Measurements from ENCODE around the gene ACVR1B. TPM values are rescaled to one million over a fixed set of nuclear protein-coding genes. Genes with fewer than 3 reads are reported as not detected.

ACVR1B gene
- total and polyA plus RNA-seq, 9 of the 15 experiments (the other 6 are each of a cell fraction or from before 2014, with no cell fraction given), result 0.97 to 15.1 (median 6.8) TPM

DNA sequence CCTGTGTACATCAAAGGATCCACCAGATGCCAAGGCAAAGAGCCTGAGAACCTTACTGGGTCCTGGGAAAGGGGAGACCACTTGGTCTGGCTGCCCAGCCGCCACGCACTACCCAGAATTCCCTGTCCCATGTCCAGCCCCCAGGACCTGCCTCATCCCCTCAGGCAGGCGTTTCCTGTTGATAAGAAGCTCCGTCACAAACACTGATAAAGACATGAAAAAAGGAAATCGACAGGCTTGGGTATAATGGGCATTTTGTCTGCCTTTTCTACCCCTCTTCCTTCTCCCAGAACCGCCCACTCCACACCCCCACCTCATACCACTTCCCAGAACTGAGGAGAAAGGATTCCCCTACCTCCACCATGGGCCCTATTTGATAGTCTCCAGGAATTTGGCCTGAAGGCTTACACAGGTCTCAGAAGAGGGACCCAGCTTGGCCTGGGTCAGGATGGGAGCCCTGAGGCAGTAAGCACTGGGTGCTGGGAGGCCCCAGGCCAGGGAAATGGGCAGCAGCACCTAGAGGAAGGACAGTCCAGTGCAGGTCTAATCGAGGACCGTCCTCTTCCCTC is 25.4 kb upstream of the ACVR1B start (continued):
- TF ChIP-seq, protein P1, sequence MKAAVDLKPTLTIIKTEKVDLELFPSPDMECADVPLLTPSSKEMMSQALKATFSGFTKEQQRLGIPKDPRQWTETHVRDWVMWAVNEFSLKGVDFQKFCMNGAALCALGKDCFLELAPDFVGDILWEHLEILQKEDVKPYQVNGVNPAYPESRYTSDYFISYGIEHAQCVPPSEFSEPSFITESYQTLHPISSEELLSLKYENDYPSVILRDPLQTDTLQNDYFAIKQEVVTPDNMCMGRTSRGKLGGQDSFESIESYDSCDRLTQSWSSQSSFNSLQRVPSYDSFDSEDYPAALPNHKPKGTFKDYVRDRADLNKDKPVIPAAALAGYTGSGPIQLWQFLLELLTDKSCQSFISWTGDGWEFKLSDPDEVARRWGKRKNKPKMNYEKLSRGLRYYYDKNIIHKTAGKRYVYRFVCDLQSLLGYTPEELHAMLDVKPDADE (conservative IDR thresholded peaks at IDR 0.05; ENCODE audit: control insufficient read depth, low read depth, low read length), result peak; percentile 79; the same call in 1 of the 2 replicates
- TF ChIP-seq NR1H2 (CRISPR knock-in tag; IDR thresholded peaks at IDR 0.05) (no peak), CBX8 (IDR thresholded peaks at IDR 0.05; ENCODE audit: borderline replicate concordance, extremely low read depth, low read depth, low read length, poor library complexity, severe bottlenecking) (no peak), ELF4 (CRISPR knock-in tag; IDR thresholded peaks at IDR 0.05) (0 out of 2 replicates have a peak, but pooled peaks have one; percentile 4), GTF2A2 (tag; IDR thresholded peaks at IDR 0.05) (no peak), BRD4 (IDR thresholded peaks at IDR 0.05) (no peak)
- TF ChIP-seq, protein P2, sequence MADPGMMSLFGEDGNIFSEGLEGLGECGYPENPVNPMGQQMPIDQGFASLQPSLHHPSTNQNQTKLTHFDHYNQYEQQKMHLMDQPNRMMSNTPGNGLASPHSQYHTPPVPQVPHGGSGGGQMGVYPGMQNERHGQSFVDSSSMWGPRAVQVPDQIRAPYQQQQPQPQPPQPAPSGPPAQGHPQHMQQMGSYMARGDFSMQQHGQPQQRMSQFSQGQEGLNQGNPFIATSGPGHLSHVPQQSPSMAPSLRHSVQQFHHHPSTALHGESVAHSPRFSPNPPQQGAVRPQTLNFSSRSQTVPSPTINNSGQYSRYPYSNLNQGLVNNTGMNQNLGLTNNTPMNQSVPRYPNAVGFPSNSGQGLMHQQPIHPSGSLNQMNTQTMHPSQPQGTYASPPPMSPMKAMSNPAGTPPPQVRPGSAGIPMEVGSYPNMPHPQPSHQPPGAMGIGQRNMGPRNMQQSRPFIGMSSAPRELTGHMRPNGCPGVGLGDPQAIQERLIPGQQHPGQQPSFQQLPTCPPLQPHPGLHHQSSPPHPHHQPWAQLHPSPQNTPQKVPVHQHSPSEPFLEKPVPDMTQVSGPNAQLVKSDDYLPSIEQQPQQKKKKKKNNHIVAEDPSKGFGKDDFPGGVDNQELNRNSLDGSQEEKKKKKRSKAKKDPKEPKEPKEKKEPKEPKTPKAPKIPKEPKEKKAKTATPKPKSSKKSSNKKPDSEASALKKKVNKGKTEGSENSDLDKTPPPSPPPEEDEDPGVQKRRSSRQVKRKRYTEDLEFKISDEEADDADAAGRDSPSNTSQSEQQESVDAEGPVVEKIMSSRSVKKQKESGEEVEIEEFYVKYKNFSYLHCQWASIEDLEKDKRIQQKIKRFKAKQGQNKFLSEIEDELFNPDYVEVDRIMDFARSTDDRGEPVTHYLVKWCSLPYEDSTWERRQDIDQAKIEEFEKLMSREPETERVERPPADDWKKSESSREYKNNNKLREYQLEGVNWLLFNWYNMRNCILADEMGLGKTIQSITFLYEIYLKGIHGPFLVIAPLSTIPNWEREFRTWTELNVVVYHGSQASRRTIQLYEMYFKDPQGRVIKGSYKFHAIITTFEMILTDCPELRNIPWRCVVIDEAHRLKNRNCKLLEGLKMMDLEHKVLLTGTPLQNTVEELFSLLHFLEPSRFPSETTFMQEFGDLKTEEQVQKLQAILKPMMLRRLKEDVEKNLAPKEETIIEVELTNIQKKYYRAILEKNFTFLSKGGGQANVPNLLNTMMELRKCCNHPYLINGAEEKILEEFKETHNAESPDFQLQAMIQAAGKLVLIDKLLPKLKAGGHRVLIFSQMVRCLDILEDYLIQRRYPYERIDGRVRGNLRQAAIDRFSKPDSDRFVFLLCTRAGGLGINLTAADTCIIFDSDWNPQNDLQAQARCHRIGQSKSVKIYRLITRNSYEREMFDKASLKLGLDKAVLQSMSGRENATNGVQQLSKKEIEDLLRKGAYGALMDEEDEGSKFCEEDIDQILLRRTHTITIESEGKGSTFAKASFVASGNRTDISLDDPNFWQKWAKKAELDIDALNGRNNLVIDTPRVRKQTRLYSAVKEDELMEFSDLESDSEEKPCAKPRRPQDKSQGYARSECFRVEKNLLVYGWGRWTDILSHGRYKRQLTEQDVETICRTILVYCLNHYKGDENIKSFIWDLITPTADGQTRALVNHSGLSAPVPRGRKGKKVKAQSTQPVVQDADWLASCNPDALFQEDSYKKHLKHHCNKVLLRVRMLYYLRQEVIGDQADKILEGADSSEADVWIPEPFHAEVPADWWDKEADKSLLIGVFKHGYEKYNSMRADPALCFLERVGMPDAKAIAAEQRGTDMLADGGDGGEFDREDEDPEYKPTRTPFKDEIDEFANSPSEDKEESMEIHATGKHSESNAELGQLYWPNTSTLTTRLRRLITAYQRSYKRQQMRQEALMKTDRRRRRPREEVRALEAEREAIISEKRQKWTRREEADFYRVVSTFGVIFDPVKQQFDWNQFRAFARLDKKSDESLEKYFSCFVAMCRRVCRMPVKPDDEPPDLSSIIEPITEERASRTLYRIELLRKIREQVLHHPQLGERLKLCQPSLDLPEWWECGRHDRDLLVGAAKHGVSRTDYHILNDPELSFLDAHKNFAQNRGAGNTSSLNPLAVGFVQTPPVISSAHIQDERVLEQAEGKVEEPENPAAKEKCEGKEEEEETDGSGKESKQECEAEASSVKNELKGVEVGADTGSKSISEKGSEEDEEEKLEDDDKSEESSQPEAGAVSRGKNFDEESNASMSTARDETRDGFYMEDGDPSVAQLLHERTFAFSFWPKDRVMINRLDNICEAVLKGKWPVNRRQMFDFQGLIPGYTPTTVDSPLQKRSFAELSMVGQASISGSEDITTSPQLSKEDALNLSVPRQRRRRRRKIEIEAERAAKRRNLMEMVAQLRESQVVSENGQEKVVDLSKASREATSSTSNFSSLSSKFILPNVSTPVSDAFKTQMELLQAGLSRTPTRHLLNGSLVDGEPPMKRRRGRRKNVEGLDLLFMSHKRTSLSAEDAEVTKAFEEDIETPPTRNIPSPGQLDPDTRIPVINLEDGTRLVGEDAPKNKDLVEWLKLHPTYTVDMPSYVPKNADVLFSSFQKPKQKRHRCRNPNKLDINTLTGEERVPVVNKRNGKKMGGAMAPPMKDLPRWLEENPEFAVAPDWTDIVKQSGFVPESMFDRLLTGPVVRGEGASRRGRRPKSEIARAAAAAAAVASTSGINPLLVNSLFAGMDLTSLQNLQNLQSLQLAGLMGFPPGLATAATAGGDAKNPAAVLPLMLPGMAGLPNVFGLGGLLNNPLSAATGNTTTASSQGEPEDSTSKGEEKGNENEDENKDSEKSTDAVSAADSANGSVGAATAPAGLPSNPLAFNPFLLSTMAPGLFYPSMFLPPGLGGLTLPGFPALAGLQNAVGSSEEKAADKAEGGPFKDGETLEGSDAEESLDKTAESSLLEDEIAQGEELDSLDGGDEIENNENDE (IDR thresholded peaks at IDR 0.05; ENCODE audit: low read depth, low read length), result no peak
- TF ChIP-seq, protein P3, sequence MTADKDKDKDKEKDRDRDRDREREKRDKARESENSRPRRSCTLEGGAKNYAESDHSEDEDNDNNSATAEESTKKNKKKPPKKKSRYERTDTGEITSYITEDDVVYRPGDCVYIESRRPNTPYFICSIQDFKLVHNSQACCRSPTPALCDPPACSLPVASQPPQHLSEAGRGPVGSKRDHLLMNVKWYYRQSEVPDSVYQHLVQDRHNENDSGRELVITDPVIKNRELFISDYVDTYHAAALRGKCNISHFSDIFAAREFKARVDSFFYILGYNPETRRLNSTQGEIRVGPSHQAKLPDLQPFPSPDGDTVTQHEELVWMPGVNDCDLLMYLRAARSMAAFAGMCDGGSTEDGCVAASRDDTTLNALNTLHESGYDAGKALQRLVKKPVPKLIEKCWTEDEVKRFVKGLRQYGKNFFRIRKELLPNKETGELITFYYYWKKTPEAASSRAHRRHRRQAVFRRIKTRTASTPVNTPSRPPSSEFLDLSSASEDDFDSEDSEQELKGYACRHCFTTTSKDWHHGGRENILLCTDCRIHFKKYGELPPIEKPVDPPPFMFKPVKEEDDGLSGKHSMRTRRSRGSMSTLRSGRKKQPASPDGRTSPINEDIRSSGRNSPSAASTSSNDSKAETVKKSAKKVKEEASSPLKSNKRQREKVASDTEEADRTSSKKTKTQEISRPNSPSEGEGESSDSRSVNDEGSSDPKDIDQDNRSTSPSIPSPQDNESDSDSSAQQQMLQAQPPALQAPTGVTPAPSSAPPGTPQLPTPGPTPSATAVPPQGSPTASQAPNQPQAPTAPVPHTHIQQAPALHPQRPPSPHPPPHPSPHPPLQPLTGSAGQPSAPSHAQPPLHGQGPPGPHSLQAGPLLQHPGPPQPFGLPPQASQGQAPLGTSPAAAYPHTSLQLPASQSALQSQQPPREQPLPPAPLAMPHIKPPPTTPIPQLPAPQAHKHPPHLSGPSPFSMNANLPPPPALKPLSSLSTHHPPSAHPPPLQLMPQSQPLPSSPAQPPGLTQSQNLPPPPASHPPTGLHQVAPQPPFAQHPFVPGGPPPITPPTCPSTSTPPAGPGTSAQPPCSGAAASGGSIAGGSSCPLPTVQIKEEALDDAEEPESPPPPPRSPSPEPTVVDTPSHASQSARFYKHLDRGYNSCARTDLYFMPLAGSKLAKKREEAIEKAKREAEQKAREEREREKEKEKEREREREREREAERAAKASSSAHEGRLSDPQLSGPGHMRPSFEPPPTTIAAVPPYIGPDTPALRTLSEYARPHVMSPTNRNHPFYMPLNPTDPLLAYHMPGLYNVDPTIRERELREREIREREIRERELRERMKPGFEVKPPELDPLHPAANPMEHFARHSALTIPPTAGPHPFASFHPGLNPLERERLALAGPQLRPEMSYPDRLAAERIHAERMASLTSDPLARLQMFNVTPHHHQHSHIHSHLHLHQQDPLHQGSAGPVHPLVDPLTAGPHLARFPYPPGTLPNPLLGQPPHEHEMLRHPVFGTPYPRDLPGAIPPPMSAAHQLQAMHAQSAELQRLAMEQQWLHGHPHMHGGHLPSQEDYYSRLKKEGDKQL (CRISPR knock-in tag; IDR thresholded peaks at IDR 0.05; ENCODE audit: borderline replicate concordance), result no peak
